ENCODE measurements around the gene ARHGAP45. TPM values are rescaled to one million over a fixed set of nuclear protein-coding genes. Genes with fewer than 3 reads are reported as not detected.

The ARHGAP45 gene
- total and polyA plus RNA-seq, 8 donors = 5.1 to 21.6 (median 11.2) TPM

GRCh38 chr19:1041835-1042685 is 24.9 kb upstream of the ARHGAP45 start:
- Histone ChIP-seq H3K27ac (no peak overlapping the region), H3K27me3 (no peaks in the 10 kb centered on the region), H3K9me3 (no peaks in the 10 kb centered on the region), H3K4me3 (no peak overlapping the region), H3K4me1 (peaks cover 0 to 10% (median 0%) of the 10 kb centered on the region in 3 donors), H3K36me3 (no peaks in the 10 kb centered on the region)
- FAIRE-seq = no peak
- TF ChIP-seq, protein P1, sequence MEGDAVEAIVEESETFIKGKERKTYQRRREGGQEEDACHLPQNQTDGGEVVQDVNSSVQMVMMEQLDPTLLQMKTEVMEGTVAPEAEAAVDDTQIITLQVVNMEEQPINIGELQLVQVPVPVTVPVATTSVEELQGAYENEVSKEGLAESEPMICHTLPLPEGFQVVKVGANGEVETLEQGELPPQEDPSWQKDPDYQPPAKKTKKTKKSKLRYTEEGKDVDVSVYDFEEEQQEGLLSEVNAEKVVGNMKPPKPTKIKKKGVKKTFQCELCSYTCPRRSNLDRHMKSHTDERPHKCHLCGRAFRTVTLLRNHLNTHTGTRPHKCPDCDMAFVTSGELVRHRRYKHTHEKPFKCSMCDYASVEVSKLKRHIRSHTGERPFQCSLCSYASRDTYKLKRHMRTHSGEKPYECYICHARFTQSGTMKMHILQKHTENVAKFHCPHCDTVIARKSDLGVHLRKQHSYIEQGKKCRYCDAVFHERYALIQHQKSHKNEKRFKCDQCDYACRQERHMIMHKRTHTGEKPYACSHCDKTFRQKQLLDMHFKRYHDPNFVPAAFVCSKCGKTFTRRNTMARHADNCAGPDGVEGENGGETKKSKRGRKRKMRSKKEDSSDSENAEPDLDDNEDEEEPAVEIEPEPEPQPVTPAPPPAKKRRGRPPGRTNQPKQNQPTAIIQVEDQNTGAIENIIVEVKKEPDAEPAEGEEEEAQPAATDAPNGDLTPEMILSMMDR (IDR thresholded peaks at IDR 0.05) = no peak
- peak; percentile 73 to 96 (median 88) for DNase-seq
- intact Hi-C loops (cut with DNase I) = no loop called here
- WGBS, 2 donors = 57 to 67% methylated on average over 43 of the region's 43 CpGs
- peak; percentile 19 to 38 (median 28) for ATAC-seq

DNA sequence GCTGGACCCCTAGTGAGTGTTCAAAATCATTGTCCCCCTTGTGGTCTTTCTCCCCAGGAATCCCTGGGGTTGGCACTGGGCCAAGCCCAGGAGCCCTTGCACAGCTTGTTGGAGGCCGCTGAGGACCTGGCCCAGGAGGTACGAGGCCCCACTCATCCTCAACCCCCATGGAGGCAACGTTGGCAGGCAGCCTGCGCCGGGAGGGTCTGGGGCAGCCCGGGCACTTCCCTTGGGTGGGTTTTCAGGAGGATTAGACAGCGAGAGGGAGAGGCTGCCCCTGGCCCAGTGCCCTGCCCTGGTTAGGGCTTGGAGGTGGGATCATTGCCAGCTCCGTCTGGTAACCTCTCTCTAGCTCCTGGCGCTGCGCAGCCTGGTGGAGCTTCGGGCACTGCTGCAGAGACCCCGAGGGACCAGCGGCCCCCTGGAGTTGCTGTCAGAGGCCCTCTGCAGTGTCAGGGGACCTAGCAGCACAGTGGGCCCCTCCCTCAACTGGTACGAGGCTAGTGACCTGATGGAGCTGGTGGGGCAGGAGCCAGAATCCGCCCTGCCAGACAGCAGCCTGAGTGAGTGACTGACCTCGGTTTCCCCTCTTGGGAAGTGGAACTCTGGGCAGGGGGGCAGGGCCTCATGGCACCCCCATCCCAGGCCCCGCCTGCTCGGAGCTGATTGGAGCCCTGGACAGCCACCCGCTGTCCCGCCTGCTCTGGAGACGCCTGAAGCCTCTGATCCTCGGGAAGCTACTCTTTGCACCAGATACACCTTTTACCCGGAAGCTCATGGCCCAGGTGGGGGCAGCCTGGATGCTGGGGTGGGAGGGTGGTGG is 24.1 kb upstream of the ARHGAP45 start:
- FAIRE-seq (no peak), DNase-seq (peak in 3 of 6 donors; percentile 33 to 83 (median 65)), ATAC-seq (no peak)
- H3K27ac ChIP-seq = no peak overlapping the region
- no peak overlapping the region for H3K4me3 ChIP-seq
- WGBS, 2 donors = 83 to 87% methylated on average over 23 of the region's 23 CpGs
- no peaks in the 10 kb centered on the region for H3K9me3 ChIP-seq
- peaks cover 0 to 10% (median 0%) of the 10 kb centered on the region in 3 donors for H3K4me1 ChIP-seq
- no peaks in the 10 kb centered on the region for H3K27me3 ChIP-seq
- no peaks in the 10 kb centered on the region for H3K36me3 ChIP-seq
- intact Hi-C loops (cut with DNase I) = no loop called here
- TF ChIP-seq, protein P1 (IDR thresholded peaks at IDR 0.05) = no peak

- intact Hi-C loops (cut with DNase I) = no loop called here
- Histone ChIP-seq H3K4me3 (no peak overlapping the region), H3K4me1 (peaks cover 0 to 10% (median 0%) of the 10 kb centered on the region in 3 donors), H3K27me3 (no peaks in the 10 kb centered on the region), H3K27ac (no peak overlapping the region), H3K9me3 (no peaks in the 10 kb centered on the region), H3K36me3 (no peaks in the 10 kb centered on the region)
- DNase-seq = peak in 3 of 6 donors; percentile 50 to 78 (median 69)
- ATAC-seq = no peak
- TF ChIP-seq, protein P1 (IDR thresholded peaks at IDR 0.05) = no peak
- no peak for FAIRE-seq
- 71 to 72% methylated on average over 10 of the region's 10 CpGs for WGBS, 2 donors
Measured at GRCh38 chr19:1045247-1045603, 21.7 kb upstream of the ARHGAP45 start.

- DNase-seq = no peak
- H3K27ac ChIP-seq = no peak overlapping the region
- peaks cover 0 to 9% (median 0%) of the 10 kb centered on the region in 3 donors for H3K4me1 ChIP-seq
- no peak for FAIRE-seq
- no peak for ATAC-seq
- no peaks in the 10 kb centered on the region for H3K27me3 ChIP-seq
- 93 to 94% methylated on average over 33 of the region's 33 CpGs for WGBS, 2 donors
- no peaks in the 10 kb centered on the region for H3K9me3 ChIP-seq
- no peak overlapping the region for H3K4me3 ChIP-seq
- no peaks in the 10 kb centered on the region for H3K36me3 ChIP-seq
- TF ChIP-seq, protein P1 (IDR thresholded peaks at IDR 0.05) = no peak
- intact Hi-C loops (cut with DNase I) = no loop called here
Measured at GRCh38 chr19:1046117-1046626, 20.8 kb upstream of the ARHGAP45 start.
